BJ (cell line): ENCODE measurements around the gene FZD10. TPM values are rescaled to one million over a fixed set of nuclear protein-coding genes. Genes with fewer than 3 reads are reported as not detected.

Experiments
- CTCF ChIA-PET: fragments of 350-600 bp; formaldehyde crosslinking; extraction: SDS; loops from one replicate; lab custom pipeline; 2021; ENCODE audit warnings: antibody characterized with exemption, inconsistent platforms; lab: Yijun Ruan, JAX
- POLR2A ChIA-PET: fragments of 300-600 bp; sonication (Branson Sonifier 250); formaldehyde crosslinking; extraction: SDS; loops from one replicate; lab custom pipeline; 2021; ENCODE audit warnings: antibody characterized with exemption; lab: Charles Lee
- DNase-seq: peaks from one replicate; pipeline ENCODE4 v3.0.0-alpha.2; 2011; ENCODE audit warnings: low read depth
- H3K27me3 ChIP-seq: 2 replicates; pipeline ENCODE4 v1.6.0; 2011; ENCODE audit warnings: low read length; ENCODE audit not compliant: control insufficient read depth, insufficient read depth
- H3K36me3 ChIP-seq: 2 replicates; pipeline ENCODE4 v1.5.1; 2011; ENCODE audit warnings: low read length; ENCODE audit not compliant: control insufficient read depth, insufficient read depth
- H3K4me3 ChIP-seq: 2 replicates; pipeline ENCODE4 v1.5.1; 2011; ENCODE audit warnings: low read depth, mild to moderate bottlenecking, control low read depth, low read length
- CTCF ChIP-seq: IDR thresholded peaks from 2 replicates; pipeline ENCODE4 v1.5.1; 2011; ENCODE audit warnings: low read depth, mild to moderate bottlenecking, control low read depth, inconsistent platforms, low read length, moderate library complexity; ENCODE audit not compliant: insufficient read depth
- polyA plus RNA-seq: library from polyadenylated mRNA; depleted of rRNA; stranded (reverse); fragments of >200 nt; gene quantifications from 2 replicates; pipeline ENCODE4 v1.2.3, GENCODE V29; 2011

FZD10 gene
- polyA plus RNA-seq, 1 experiment: not detected

DNA sequence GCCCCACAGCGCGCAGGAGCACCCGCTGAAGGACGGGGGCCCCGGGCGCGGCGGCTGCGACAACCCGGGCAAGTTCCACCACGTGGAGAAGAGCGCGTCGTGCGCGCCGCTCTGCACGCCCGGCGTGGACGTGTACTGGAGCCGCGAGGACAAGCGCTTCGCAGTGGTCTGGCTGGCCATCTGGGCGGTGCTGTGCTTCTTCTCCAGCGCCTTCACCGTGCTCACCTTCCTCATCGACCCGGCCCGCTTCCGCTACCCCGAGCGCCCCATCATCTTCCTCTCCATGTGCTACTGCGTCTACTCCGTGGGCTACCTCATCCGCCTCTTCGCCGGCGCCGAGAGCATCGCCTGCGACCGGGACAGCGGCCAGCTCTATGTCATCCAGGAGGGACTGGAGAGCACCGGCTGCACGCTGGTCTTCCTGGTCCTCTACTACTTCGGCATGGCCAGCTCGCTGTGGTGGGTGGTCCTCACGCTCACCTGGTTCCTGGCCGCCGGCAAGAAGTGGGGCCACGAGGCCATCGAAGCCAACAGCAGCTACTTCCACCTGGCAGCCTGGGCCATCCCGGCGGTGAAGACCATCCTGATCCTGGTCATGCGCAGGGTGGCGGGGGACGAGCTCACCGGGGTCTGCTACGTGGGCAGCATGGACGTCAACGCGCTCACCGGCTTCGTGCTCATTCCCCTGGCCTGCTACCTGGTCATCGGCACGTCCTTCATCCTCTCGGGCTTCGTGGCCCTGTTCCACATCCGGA, 1.4 kb downstream of the FZD10 start:
- no peak for TF ChIP-seq CTCF
- ChIA-PET POLR2A (no interaction called here), CTCF (no interaction called here)
- DNase-seq: no peak
- Histone ChIP-seq H3K27me3 (0 out of 2 replicates have a peak, but pooled peaks cover 3% of the 10 kb centered on the region), H3K4me3 (no peak overlapping the region), H3K36me3 (no peaks in the 10 kb centered on the region)

DNA sequence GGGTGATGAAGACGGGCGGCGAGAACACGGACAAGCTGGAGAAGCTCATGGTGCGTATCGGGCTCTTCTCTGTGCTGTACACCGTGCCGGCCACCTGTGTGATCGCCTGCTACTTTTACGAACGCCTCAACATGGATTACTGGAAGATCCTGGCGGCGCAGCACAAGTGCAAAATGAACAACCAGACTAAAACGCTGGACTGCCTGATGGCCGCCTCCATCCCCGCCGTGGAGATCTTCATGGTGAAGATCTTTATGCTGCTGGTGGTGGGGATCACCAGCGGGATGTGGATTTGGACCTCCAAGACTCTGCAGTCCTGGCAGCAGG, 1.9 kb downstream of the FZD10 start:
- no peak for DNase-seq
- Histone ChIP-seq H3K4me3 (no peak overlapping the region), H3K27me3 (0 out of 2 replicates have a peak, but pooled peaks cover 3% of the 10 kb centered on the region), H3K36me3 (no peaks in the 10 kb centered on the region)
- no peak for TF ChIP-seq CTCF
- ChIA-PET POLR2A (no interaction called here), CTCF (no interaction called here)

DNA sequence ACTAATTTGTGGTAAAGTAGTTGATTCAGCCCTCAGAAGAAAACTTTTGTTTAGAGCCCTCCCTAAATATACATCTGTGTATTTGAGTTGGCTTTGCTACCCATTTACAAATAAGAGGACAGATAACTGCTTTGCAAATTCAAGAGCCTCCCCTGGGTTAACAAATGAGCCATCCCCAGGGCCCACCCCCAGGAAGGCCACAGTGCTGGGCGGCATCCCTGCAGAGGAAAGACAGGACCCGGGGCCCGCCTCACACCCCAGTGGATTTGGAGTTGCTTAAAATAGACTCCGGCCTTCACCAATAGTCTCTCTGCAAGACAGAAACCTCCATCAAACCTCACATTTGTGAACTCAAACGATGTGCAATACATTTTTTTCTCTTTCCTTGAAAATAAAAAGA, 2.7 kb downstream of the FZD10 start:
- POLR2A ChIA-PET: no interaction called here
- H3K36me3 ChIP-seq: no peaks in the 10 kb centered on the region
- DNase-seq: no peak
- CTCF ChIA-PET: no interaction called here
- H3K4me3 ChIP-seq: no peak overlapping the region
- no peak for TF ChIP-seq CTCF
- 0 out of 2 replicates have a peak, but pooled peaks cover 3% of the 10 kb centered on the region for H3K27me3 ChIP-seq

- Histone ChIP-seq H3K27me3 (0 out of 2 replicates have a peak, but pooled peaks cover 3% of the 10 kb centered on the region), H3K36me3 (no peaks in the 10 kb centered on the region), H3K4me3 (no peak overlapping the region)
- CTCF ChIA-PET: interaction anchor here (0.7 kb wide), 1 partner anchor 32 kb away, joined by 3 read pairs; no protein-coding TSS in a partner anchor
- no peak for DNase-seq
- TF ChIP-seq CTCF: no peak
- POLR2A ChIA-PET: no interaction called here
Observed at GRCh38 chr12:130166306-130166705, 4.0 kb downstream of the FZD10 start.

DNA sequence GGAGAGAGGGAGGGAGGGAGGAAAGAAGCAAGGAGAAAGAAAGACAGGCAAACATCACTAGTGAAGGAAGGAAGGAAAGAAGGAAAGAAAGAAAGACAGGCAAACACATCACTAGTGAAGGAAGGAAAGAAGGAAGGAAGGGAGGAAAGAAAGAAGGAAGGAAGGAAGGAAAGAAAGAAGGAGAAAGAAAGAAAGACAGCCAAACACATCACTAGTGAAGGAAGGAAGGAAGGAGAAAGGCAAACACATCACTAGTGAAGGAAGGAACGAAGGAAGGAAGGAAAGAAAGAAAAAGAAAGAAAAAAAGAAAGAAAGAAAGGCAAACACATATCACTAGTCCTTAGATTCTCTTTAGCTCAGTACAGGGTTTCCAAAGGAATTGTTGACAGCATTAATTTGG, 5.3 kb downstream of the FZD10 start:
- Histone ChIP-seq H3K4me3 (no peak overlapping the region), H3K36me3 (no peaks in the 10 kb centered on the region), H3K27me3 (0 out of 2 replicates have a peak, but pooled peaks cover 3% of the 10 kb centered on the region)
- POLR2A ChIA-PET: no interaction called here
- CTCF ChIA-PET: no interaction called here
- DNase-seq: no peak
- TF ChIP-seq CTCF: no peak
